Fibroblast of peridontal ligament (primary cell): ENCODE results near the gene MINDY4.

ENCODE experiments used
- DNase-seq: peaks from one replicate; pipeline ENCODE4 v3.0.0-alpha.2; 2010; ENCODE audit errors: extremely low read depth

Gene MINDY4

GRCh38 chr7:30930621-30931020, 159.4 kb downstream of the MINDY4 start:
- DNase-seq = no peak

GRCh38 chr7:30931161-30931928, 160.1 kb downstream of the MINDY4 start:
- no peak for DNase-seq

- DNase-seq = no peak
Measured at GRCh38 chr7:30931929-30932540, 160.8 kb downstream of the MINDY4 start.

GRCh38 chr7:30932562-30932961, 161.3 kb downstream of the MINDY4 start:
- no peak for DNase-seq

- DNase-seq = no peak
Measured at GRCh38 chr7:30933124-30933974, 162.1 kb downstream of the MINDY4 start.

GRCh38 chr7:30934225-30934624, 163.0 kb downstream of the MINDY4 start:
- DNase-seq = no peak

GRCh38 chr7:30934732-30935568, 163.7 kb downstream of the MINDY4 start:
- no peak for DNase-seq

- DNase-seq = no peak
Measured at GRCh38 chr7:30935569-30935877, 164.3 kb downstream of the MINDY4 start.

- no peak for DNase-seq
Measured at GRCh38 chr7:30936650-30937245, 165.5 kb downstream of the MINDY4 start.

GRCh38 chr7:30937416-30937815, 166.2 kb downstream of the MINDY4 start:
- DNase-seq = no peak

GRCh38 chr7:30938435-30939316, 167.5 kb downstream of the MINDY4 start:
- DNase-seq = peak; percentile 56

GRCh38 chr7:30941582-30942323, 170.5 kb downstream of the MINDY4 start:
- DNase-seq = no peak
